Sigmoid colon (tissue), 4 donors: ENCODE data around the gene AKAP9.

ENCODE experiments used
- POLR2A ChIP-seq, 2 donors: fragments of 450-650 bp; IDR thresholded peaks; one replicate each; pipeline ENCODE4 v1.6.1; 2016; ENCODE audit warnings: antibody characterized with exemption in 2 of 2, mild to moderate bottlenecking in 2 of 2, moderate library complexity in 2 of 2
- POLR2AphosphoS5 ChIP-seq, 4 donors: sonication (generic); formaldehyde crosslinking; IDR thresholded peaks; one replicate each; pipeline ENCODE4 v1.6.1; 2017; ENCODE audit warnings: antibody characterized with exemption in 4 of 4

DNA sequence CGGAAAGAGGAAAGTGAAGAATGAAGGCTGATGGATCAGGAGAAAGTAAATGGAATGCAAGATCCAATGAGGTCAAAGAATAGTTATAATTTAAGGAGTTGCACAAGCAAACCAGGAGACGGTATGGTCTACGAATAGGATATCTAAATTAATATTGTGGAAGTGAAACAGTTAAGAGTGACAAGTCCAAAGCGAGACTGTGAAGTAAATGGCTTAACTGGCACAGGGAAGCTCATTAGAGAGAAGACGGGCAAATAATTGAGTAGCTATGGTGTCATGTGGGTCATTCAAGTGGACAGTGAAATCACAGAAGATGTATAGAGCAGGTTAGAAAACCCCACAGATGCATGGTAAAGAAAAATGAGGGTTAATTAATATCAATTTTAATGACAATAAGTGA is 190.4 kb downstream of the AKAP9 start:
- TF ChIP-seq POLR2AphosphoS5 (IDR thresholded peaks at IDR 0.05), result no peak
- no peak for TF ChIP-seq POLR2A (IDR thresholded peaks at IDR 0.05)
